Measurements from ENCODE around the gene TMEM183A.
"Not testable (repeated sequence)": the region's sequence is repeated elsewhere in the genome, so short reads cannot be mapped to it uniquely, and the experiment has no call there.

DNA sequence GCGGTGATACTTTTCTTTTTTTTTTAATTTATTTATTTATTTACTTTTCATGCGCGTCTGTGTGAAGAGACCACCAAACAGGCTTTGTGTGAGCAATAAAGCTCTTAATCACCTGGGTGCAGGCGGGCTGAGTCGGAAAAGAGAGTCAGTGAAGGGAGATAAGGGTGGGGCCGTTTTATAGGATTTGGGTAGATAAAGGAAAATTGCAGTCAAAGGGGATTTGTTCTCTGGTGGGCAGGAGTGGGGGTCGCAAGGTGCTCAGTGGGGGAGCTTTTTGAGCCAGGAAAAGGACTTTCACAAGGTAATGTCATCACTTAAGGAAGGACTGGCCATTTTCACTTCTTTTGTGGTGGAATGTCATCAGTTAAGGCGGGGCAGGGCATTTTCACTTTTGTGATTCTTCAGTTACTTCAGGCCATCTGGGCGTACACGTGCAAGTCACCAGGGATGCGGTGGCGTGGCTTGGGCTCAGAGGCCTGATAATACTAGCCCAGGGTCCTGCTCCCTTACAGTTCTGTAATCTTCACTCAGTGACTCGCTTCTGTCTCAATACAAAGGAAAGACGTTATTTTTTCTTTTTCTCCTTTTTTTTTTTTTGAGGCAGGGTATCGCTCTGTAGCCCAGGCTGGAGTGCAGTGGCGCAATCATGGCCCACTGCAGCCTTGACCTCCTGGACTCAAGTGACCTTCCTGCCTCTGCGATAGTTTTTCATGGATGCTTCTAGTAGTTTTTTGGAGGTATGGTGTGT lies 1.6 kb upstream of the TMEM183A start:
- TF ChIP-seq EZH2 (IDR thresholded peaks at IDR 0.05; ENCODE audit: low read length, unreplicated experiment), result not testable (repeated sequence)
- TF ChIP-seq, protein P1, sequence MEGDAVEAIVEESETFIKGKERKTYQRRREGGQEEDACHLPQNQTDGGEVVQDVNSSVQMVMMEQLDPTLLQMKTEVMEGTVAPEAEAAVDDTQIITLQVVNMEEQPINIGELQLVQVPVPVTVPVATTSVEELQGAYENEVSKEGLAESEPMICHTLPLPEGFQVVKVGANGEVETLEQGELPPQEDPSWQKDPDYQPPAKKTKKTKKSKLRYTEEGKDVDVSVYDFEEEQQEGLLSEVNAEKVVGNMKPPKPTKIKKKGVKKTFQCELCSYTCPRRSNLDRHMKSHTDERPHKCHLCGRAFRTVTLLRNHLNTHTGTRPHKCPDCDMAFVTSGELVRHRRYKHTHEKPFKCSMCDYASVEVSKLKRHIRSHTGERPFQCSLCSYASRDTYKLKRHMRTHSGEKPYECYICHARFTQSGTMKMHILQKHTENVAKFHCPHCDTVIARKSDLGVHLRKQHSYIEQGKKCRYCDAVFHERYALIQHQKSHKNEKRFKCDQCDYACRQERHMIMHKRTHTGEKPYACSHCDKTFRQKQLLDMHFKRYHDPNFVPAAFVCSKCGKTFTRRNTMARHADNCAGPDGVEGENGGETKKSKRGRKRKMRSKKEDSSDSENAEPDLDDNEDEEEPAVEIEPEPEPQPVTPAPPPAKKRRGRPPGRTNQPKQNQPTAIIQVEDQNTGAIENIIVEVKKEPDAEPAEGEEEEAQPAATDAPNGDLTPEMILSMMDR (conservative IDR thresholded peaks at IDR 0.05; ENCODE audit: low read depth, low read length), result not testable (repeated sequence)

Measured in PC-3 (cell line).